HEK293 (cell line): ENCODE data around the gene ALOX5.

Experiments used
- RBAK ChIP-seq: fragments of 450-650 bp; formaldehyde crosslinking; IDR thresholded peaks from 2 replicates; pipeline ENCODE4 v1.5.1; 2016; ENCODE audit warnings: missing biosample characterization, missing genetic modification characterization
- REPIN1 ChIP-seq: fragments of 450-650 bp; formaldehyde crosslinking; IDR thresholded peaks from 2 replicates; pipeline ENCODE4 v1.5.1; 2017; ENCODE audit warnings: missing biosample characterization, missing genetic modification characterization, low read depth
- SALL2 ChIP-seq: fragments of 450-650 bp; formaldehyde crosslinking; IDR thresholded peaks from 2 replicates; pipeline ENCODE4 v1.5.0; 2017; ENCODE audit warnings: missing biosample characterization, mild to moderate bottlenecking, missing genetic modification characterization, borderline replicate concordance
- SETDB1 ChIP-seq: IDR thresholded peaks from one replicate; pipeline ENCODE4 v1.6.1; 2017; ENCODE audit warnings: mild to moderate bottlenecking, low read length, moderate library complexity, mixed read lengths; ENCODE audit not compliant: insufficient read length
- TCF7L2 ChIP-seq: IDR thresholded peaks from 2 replicates; pipeline ENCODE4 v1.6.1; 2011; ENCODE audit warnings: low read depth, mild to moderate bottlenecking, inconsistent platforms, low read length, moderate library complexity, borderline replicate concordance
- ZNF16 ChIP-seq: fragments of 450-650 bp; formaldehyde crosslinking; IDR thresholded peaks from 2 replicates; pipeline ENCODE4 v1.5.1; 2016; ENCODE audit warnings: low read depth, missing biosample characterization, missing genetic modification characterization
- ZNF175 ChIP-seq: fragments of 450-650 bp; formaldehyde crosslinking; IDR thresholded peaks from 2 replicates; pipeline ENCODE4 v1.5.1; 2016; ENCODE audit warnings: missing biosample characterization, missing genetic modification characterization
- ZNF214 ChIP-seq: fragments of 450-650 bp; formaldehyde crosslinking; IDR thresholded peaks from 2 replicates; pipeline ENCODE4 v1.5.1; 2017; ENCODE audit warnings: missing biosample characterization, mild to moderate bottlenecking, missing genetic modification characterization, borderline replicate concordance
- ZNF239 ChIP-seq: fragments of 450-650 bp; formaldehyde crosslinking; IDR thresholded peaks from 2 replicates; pipeline ENCODE4 v1.5.1; 2016; ENCODE audit warnings: missing biosample characterization, missing genetic modification characterization
- ZNF335 ChIP-seq: fragments of 450-650 bp; formaldehyde crosslinking; conservative IDR thresholded peaks from 2 replicates; pipeline ENCODE4 v1.5.1; 2016; ENCODE audit warnings: missing biosample characterization, missing genetic modification characterization
- ZNF354C ChIP-seq: fragments of 450-650 bp; formaldehyde crosslinking; IDR thresholded peaks from 2 replicates; pipeline ENCODE4 v1.5.1; 2016; ENCODE audit warnings: missing biosample characterization, missing genetic modification characterization, low read depth, borderline replicate concordance
- ZNF404 ChIP-seq: fragments of 450-650 bp; formaldehyde crosslinking; IDR thresholded peaks from 2 replicates; pipeline ENCODE4 v1.5.1; 2017; ENCODE audit warnings: missing biosample characterization, missing genetic modification characterization
- ZNF423 ChIP-seq: fragments of 450-650 bp; formaldehyde crosslinking; IDR thresholded peaks from 2 replicates; pipeline ENCODE4 v1.5.1; 2016; ENCODE audit warnings: missing biosample characterization, missing genetic modification characterization
- ZNF513 ChIP-seq: fragments of 450-650 bp; IDR thresholded peaks from 2 replicates; pipeline ENCODE4 v1.5.1; 2018; ENCODE audit warnings: missing biosample characterization, missing genetic modification characterization
- ZNF514 ChIP-seq: fragments of 450-650 bp; formaldehyde crosslinking; IDR thresholded peaks from 2 replicates; pipeline ENCODE4 v1.5.1; 2016; ENCODE audit warnings: missing biosample characterization, missing genetic modification characterization
- ZNF623 ChIP-seq: fragments of 450-650 bp; formaldehyde crosslinking; IDR thresholded peaks from 2 replicates; pipeline ENCODE4 v1.5.1; 2016; ENCODE audit warnings: missing biosample characterization, missing genetic modification characterization
- ZNF626 ChIP-seq: fragments of 450-650 bp; sonication (Bioruptor Pico); formaldehyde crosslinking; IDR thresholded peaks from 2 replicates; pipeline ENCODE4 v1.5.1; 2018; ENCODE audit warnings: missing biosample characterization, missing genetic modification characterization, inconsistent platforms
- ZNF654 ChIP-seq: fragments of 450-650 bp; formaldehyde crosslinking; IDR thresholded peaks from 2 replicates; pipeline ENCODE4 v1.5.1; 2016; ENCODE audit warnings: low read depth, missing biosample characterization, missing genetic modification characterization
- ZNF658 ChIP-seq: fragments of 450-650 bp; formaldehyde crosslinking; IDR thresholded peaks from 2 replicates; pipeline ENCODE4; 2016; ENCODE audit warnings: missing biosample characterization, missing genetic modification characterization
- ZNF837 ChIP-seq: fragments of 450-650 bp; formaldehyde crosslinking; IDR thresholded peaks from 2 replicates; pipeline ENCODE4 v1.5.1; 2016; ENCODE audit warnings: missing biosample characterization, missing genetic modification characterization
- TF ChIP-seq, protein P1 (sequence below): fragments of 450-650 bp; formaldehyde crosslinking; IDR thresholded peaks from 2 replicates; pipeline ENCODE4 v1.5.1; 2016; ENCODE audit warnings: missing biosample characterization, missing genetic modification characterization
- TF ChIP-seq, protein P2 (sequence below): fragments of 450-650 bp; formaldehyde crosslinking; conservative IDR thresholded peaks from 2 replicates; pipeline ENCODE4 v1.5.1; 2016; ENCODE audit warnings: low read depth, missing biosample characterization, missing genetic modification characterization
- TF ChIP-seq, protein P3 (sequence below): fragments of 450-650 bp; formaldehyde crosslinking; IDR thresholded peaks from 2 replicates; pipeline ENCODE4 v1.5.1; 2016; ENCODE audit warnings: missing biosample characterization, missing genetic modification characterization
- TF ChIP-seq, protein P4 (sequence below): fragments of 450-650 bp; formaldehyde crosslinking; IDR thresholded peaks from 2 replicates; pipeline ENCODE4 v1.5.1; 2017; ENCODE audit warnings: missing biosample characterization, mild to moderate bottlenecking, missing genetic modification characterization, moderate library complexity
- TF ChIP-seq, protein P5 (sequence below): fragments of 450-650 bp; formaldehyde crosslinking; conservative IDR thresholded peaks from 2 replicates; pipeline ENCODE4 v1.5.1; 2016; ENCODE audit warnings: low read depth, missing biosample characterization, missing genetic modification characterization

Gene ALOX5

GRCh38 chr10:45373576-45374349 lies at the start of gene ALOX5 (continued):
- TF ChIP-seq, protein P1, sequence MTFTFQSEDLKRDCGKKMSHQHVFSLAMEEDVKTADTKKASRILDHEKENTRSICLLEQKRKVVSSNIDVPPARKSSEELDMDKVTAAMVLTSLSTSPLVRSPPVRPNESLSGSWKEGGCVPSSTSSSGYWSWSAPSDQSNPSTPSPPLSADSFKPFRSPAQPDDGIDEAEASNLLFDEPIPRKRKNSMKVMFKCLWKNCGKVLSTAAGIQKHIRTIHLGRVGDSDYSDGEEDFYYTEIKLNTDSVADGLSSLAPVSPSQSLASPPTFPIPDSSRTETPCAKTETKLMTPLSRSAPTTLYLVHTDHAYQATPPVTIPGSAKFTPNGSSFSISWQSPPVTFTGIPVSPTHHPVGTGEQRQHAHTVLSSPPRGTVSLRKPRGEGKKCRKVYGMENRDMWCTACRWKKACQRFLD: no peak
- TF ChIP-seq ZNF239 (tag by site-specific recombination) (no peak), ZNF214 (tag by site-specific recombination) (no peak), ZNF514 (tag by site-specific recombination) (no peak), ZNF354C (tag by site-specific recombination) (no peak), ZNF16 (no peak), ZNF404 (tag by site-specific recombination) (no peak), ZNF175 (tag by site-specific recombination) (no peak), ZNF423 (tag by site-specific recombination) (no peak), ZNF623 (tag by site-specific recombination) (0 out of 2 replicates have a peak, but pooled peaks have one; percentile 13), ZNF513 (tag by site-specific recombination) (no peak), SALL2 (tag by site-specific recombination) (no peak), REPIN1 (no peak), RBAK (tag by site-specific recombination) (no peak), ZNF626 (tag by site-specific recombination) (no peak), SETDB1 (no peak), TCF7L2 (no peak), ZNF837 (tag by site-specific recombination) (no peak), ZNF654 (tag by site-specific recombination) (no peak), ZNF335 (tag by site-specific recombination) (peak; percentile 99), ZNF658 (tag by site-specific recombination) (no peak)
- TF ChIP-seq, protein P2, sequence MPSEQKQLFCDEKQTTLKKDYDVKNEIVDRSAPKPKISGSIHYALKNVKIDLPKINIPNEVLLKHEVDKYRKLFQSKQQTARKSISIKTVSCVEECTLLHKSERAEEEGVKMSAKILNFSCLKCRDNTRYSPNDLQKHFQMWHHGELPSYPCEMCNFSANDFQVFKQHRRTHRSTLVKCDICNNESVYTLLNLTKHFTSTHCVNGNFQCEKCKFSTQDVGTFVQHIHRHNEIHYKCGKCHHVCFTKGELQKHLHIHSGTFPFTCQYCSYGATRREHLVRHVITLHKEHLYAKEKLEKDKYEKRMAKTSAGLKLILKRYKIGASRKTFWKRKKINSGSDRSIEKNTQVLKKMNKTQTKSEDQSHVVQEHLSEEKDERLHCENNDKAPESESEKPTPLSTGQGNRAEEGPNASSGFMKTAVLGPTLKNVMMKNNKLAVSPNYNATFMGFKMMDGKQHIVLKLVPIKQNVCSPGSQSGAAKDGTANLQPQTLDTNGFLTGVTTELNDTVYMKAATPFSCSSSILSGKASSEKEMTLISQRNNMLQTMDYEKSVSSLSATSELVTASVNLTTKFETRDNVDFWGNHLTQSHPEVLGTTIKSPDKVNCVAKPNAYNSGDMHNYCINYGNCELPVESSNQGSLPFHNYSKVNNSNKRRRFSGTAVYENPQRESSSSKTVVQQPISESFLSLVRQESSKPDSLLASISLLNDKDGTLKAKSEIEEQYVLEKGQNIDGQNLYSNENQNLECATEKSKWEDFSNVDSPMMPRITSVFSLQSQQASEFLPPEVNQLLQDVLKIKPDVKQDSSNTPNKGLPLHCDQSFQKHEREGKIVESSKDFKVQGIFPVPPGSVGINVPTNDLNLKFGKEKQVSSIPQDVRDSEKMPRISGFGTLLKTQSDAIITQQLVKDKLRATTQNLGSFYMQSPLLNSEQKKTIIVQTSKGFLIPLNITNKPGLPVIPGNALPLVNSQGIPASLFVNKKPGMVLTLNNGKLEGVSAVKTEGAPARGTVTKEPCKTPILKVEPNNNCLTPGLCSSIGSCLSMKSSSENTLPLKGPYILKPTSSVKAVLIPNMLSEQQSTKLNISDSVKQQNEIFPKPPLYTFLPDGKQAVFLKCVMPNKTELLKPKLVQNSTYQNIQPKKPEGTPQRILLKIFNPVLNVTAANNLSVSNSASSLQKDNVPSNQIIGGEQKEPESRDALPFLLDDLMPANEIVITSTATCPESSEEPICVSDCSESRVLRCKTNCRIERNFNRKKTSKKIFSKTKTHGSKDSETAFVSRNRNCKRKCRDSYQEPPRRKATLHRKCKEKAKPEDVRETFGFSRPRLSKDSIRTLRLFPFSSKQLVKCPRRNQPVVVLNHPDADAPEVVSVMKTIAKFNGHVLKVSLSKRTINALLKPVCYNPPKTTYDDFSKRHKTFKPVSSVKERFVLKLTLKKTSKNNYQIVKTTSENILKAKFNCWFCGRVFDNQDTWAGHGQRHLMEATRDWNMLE (tag by site-specific recombination): no peak
- TF ChIP-seq, protein P3, sequence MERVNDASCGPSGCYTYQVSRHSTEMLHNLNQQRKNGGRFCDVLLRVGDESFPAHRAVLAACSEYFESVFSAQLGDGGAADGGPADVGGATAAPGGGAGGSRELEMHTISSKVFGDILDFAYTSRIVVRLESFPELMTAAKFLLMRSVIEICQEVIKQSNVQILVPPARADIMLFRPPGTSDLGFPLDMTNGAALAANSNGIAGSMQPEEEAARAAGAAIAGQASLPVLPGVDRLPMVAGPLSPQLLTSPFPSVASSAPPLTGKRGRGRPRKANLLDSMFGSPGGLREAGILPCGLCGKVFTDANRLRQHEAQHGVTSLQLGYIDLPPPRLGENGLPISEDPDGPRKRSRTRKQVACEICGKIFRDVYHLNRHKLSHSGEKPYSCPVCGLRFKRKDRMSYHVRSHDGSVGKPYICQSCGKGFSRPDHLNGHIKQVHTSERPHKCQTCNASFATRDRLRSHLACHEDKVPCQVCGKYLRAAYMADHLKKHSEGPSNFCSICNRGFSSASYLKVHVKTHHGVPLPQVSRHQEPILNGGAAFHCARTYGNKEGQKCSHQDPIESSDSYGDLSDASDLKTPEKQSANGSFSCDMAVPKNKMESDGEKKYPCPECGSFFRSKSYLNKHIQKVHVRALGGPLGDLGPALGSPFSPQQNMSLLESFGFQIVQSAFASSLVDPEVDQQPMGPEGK (tag by site-specific recombination): no peak
- TF ChIP-seq, protein P4, sequence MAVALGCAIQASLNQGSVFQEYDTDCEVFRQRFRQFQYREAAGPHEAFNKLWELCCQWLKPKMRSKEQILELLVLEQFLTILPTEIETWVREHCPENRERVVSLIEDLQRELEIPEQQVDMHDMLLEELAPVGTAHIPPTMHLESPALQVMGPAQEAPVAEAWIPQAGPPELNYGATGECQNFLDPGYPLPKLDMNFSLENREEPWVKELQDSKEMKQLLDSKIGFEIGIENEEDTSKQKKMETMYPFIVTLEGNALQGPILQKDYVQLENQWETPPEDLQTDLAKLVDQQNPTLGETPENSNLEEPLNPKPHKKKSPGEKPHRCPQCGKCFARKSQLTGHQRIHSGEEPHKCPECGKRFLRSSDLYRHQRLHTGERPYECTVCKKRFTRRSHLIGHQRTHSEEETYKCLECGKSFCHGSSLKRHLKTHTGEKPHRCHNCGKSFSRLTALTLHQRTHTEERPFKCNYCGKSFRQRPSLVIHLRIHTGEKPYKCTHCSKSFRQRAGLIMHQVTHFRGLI (tag by site-specific recombination): peak; percentile 36; the same call in 1 of the 2 replicates
- TF ChIP-seq, protein P5, sequence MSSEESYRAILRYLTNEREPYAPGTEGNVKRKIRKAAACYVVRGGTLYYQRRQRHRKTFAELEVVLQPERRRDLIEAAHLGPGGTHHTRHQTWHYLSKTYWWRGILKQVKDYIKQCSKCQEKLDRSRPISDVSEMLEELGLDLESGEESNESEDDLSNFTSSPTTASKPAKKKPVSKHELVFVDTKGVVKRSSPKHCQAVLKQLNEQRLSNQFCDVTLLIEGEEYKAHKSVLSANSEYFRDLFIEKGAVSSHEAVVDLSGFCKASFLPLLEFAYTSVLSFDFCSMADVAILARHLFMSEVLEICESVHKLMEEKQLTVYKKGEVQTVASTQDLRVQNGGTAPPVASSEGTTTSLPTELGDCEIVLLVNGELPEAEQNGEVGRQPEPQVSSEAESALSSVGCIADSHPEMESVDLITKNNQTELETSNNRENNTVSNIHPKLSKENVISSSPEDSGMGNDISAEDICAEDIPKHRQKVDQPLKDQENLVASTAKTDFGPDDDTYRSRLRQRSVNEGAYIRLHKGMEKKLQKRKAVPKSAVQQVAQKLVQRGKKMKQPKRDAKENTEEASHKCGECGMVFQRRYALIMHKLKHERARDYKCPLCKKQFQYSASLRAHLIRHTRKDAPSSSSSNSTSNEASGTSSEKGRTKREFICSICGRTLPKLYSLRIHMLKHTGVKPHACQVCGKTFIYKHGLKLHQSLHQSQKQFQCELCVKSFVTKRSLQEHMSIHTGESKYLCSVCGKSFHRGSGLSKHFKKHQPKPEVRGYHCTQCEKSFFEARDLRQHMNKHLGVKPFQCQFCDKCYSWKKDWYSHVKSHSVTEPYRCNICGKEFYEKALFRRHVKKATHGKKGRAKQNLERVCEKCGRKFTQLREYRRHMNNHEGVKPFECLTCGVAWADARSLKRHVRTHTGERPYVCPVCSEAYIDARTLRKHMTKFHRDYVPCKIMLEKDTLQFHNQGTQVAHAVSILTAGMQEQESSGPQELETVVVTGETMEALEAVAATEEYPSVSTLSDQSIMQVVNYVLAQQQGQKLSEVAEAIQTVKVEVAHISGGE: no peak
